ENCODE data around the gene PIK3IP1.

Gene PIK3IP1

DNA sequence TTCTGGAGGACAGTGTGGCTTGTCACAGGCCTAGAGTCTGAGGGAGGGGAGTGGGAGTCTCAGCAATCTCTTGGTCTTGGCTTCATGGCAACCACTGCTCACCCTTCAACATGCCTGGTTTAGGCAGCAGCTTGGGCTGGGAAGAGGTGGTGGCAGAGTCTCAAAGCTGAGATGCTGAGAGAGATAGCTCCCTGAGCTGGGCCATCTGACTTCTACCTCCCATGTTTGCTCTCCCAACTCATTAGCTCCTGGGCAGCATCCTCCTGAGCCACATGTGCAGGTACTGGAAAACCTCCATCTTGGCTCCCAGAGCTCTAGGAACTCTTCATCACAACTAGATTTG lies 13.0 kb downstream of the PIK3IP1 start:
- no peak overlapping the region for H3K4me3 ChIP-seq
- no peaks in the 10 kb centered on the region for H3K9me3 ChIP-seq
- H3K4me1 ChIP-seq: no peaks in the 10 kb centered on the region
- H3K27me3 ChIP-seq (ENCODE audit: low read depth): no peaks in the 10 kb centered on the region
- no peak for DNase-seq (ENCODE audit: low spot score in 2 of 2)
- in situ Hi-C loops (cut with MboI; ENCODE audit: low sequenced_read_pairs): loop anchor here (25.0 kb wide), 1 partner anchor 108 kb away; the partner anchor contains the start of gene DRG1
- H3K36me3 ChIP-seq (replicated peaks): peaks cover 15% of the 10 kb centered on the region

DNA sequence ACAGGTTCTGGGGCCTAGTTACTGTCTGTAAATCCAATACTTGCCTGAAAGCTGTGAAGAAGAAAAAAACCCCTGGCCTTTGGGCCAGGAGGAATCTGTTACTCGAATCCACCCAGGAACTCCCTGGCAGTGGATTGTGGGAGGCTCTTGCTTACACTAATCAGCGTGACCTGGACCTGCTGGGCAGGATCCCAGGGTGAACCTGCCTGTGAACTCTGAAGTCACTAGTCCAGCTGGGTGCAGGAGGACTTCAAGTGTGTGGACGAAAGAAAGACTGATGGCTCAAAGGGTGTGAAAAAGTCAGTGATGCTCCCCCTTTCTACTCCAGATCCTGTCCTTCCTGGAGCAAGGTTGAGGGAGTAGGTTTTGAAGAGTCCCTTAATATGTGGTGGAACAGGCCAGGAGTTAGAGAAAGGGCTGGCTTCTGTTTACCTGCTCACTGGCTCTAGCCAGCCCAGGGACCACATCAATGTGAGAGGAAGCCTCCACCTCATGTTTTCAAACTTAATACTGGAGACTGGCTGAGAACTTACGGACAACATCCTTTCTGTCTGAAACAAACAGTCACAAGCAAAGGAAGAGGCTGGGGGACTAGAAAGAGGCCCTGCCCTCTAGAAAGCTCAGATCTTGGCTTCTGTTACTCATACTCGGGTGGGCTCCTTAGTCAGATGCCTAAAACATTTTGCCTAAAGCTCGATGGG lies 13.5 kb downstream of the PIK3IP1 start:
- H3K4me3 ChIP-seq: no peak overlapping the region
- in situ Hi-C loops (cut with MboI; ENCODE audit: low sequenced_read_pairs): loop anchor here (25.0 kb wide), 1 partner anchor 109 kb away; the partner anchor contains the start of gene DRG1
- H3K27me3 ChIP-seq (ENCODE audit: low read depth): no peaks in the 10 kb centered on the region
- H3K4me1 ChIP-seq: no peaks in the 10 kb centered on the region
- peaks cover 18% of the 10 kb centered on the region for H3K36me3 ChIP-seq (replicated peaks)
- no peak for DNase-seq (ENCODE audit: low spot score in 2 of 2)
- H3K9me3 ChIP-seq: no peaks in the 10 kb centered on the region

DNA sequence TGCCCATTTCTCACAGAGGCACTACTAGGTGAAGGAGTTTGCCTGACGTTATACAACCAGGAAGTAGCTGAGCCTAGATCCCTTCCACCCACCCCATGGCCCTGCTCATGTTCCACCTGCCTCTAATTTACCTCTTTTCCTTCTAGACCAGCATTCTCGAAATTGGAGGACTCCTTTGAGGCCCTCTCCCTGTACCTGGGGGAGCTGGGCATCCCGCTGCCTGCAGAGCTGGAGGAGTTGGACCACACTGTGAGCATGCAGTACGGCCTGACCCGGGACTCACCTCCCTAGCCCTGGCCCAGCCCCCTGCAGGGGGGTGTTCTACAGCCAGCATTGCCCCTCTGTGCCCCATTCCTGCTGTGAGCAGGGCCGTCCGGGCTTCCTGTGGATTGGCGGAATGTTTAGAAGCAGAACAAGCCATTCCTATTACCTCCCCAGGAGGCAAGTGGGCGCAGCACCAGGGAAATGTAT lies 14.1 kb downstream of the PIK3IP1 start:
- DNase-seq (ENCODE audit: low spot score in 2 of 2): no peak
- in situ Hi-C loops (cut with MboI; ENCODE audit: low sequenced_read_pairs): loop anchor here (25.0 kb wide), 1 partner anchor 109 kb away; the partner anchor contains the start of gene DRG1
- H3K4me1 ChIP-seq: no peaks in the 10 kb centered on the region
- H3K27me3 ChIP-seq (ENCODE audit: low read depth): no peaks in the 10 kb centered on the region
- no peaks in the 10 kb centered on the region for H3K9me3 ChIP-seq
- no peak overlapping the region for H3K4me3 ChIP-seq
- peaks cover 23% of the 10 kb centered on the region for H3K36me3 ChIP-seq (replicated peaks)

DNA sequence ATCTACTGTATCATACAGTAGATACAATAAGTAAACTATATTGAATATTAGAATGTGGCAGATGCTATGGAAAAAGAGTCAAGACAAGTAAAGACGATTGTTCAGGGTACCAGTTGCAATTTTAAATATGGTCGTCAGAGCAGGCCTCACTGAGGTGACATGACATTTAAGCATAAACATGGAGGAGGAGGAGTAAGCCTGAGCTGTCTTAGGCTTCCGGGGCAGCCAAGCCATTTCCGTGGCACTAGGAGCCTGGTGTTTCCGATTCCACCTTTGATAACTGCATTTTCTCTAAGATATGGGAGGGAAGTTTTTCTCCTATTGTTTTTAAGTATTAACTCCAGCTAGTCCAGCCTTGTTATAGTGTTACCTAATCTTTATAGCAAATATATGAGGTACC lies 14.5 kb downstream of the PIK3IP1 start:
- in situ Hi-C loops (cut with MboI; ENCODE audit: low sequenced_read_pairs): loop anchor here (25.0 kb wide), 1 partner anchor 110 kb away; the partner anchor contains the start of gene DRG1
- no peak overlapping the region for H3K4me3 ChIP-seq
- DNase-seq (ENCODE audit: low spot score in 2 of 2): no peak
- H3K27me3 ChIP-seq (ENCODE audit: low read depth): no peaks in the 10 kb centered on the region
- H3K9me3 ChIP-seq: no peaks in the 10 kb centered on the region
- no peaks in the 10 kb centered on the region for H3K4me1 ChIP-seq
- peaks cover 26% of the 10 kb centered on the region for H3K36me3 ChIP-seq (replicated peaks)

DNA sequence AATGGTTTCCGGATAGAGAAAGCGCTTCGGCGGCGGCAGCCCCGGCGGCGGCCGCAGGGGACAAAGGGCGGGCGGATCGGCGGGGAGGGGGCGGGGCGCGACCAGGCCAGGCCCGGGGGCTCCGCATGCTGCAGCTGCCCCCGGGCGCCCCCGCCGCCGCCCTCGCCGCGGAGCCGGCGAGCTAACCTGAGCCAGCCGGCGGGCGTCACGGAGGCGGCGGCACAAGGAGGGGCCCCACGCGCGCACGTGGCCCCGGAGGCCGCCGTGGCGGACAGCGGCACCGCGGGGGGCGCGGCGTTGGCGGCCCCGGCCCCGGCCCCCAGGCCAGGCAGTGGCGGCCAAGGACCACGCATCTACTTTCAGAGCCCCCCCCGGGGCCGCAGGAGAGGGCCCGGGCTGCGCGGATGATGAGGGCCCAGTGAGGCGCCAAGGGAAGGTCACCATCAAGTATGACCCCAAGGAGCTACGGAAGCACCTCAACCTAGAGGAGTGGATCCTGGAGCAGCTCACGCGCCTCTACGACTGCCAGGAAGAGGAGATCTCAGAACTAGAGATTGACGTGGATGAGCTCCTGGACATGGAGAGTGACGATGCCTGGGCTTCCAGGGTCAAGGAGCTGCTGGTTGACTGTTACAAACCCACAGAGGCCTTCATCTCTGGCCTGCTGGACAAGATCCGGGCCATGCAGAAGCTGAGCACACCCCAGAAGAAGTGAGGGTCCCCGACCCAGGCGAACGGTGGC lies 15.7 kb downstream of the PIK3IP1 start:
- H3K4me1 ChIP-seq: no peaks in the 10 kb centered on the region
- in situ Hi-C loops (cut with MboI; ENCODE audit: low sequenced_read_pairs): loop anchor here (25.0 kb wide), 1 partner anchor 111 kb away; the partner anchor contains the start of gene DRG1
- no peak for DNase-seq (ENCODE audit: low spot score in 2 of 2)
- peaks cover 29% of the 10 kb centered on the region for H3K36me3 ChIP-seq (replicated peaks)
- H3K9me3 ChIP-seq: no peaks in the 10 kb centered on the region
- no peaks in the 10 kb centered on the region for H3K27me3 ChIP-seq (ENCODE audit: low read depth)
- no peak overlapping the region for H3K4me3 ChIP-seq

DNA sequence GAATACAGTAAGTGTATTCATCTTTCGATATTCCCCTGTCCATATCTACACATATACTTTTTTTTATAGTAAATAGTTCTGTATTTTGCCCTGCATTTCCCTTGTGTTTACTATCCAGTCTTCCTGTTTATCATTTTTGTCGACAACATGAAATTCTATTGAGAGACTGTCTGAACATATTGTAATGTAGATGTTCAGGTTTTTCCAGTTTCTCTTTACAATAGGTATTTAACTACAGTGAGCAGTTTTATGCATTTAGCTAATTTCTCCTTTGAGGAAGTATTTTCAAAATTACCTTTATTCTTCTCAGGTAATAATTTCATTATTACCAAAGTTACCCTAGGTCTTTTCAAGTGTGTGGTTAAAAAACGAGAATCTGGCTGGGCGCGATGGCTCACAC lies 16.7 kb downstream of the PIK3IP1 start:
- Histone ChIP-seq H3K4me1 (no peaks in the 10 kb centered on the region), H3K4me3 (no peak overlapping the region), H3K9me3 (no peaks in the 10 kb centered on the region), H3K36me3 (replicated peaks) (peaks cover 29% of the 10 kb centered on the region), H3K27me3 (ENCODE audit: low read depth) (no peaks in the 10 kb centered on the region)
- in situ Hi-C loops (cut with MboI; ENCODE audit: low sequenced_read_pairs): loop anchor here (25.0 kb wide), 1 partner anchor 112 kb away; the partner anchor contains the start of gene DRG1
- no peak for DNase-seq (ENCODE audit: low spot score in 2 of 2)

DNA sequence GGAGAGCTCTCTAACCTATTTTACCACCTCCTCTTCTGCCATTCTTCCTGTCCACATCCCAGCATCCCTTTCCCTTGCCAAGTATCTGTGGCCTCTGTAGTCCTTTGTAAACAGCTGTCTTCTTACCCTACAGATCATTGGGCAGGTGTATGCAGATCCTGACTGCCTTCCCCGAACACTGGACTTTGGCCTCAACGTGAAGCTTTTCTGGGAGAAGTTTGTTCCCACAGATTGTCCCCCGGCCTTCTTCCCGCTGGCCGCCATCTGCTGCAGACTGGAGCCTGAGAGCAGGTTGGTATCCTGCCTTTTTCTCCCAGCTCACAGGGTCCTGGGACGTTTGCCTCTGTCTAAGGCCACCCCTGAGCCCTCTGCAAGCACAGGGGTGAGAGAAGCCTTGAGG lies 17.3 kb downstream of the PIK3IP1 start:
- H3K4me1 ChIP-seq: no peaks in the 10 kb centered on the region
- H3K36me3 ChIP-seq (replicated peaks): peaks cover 29% of the 10 kb centered on the region
- in situ Hi-C loops (cut with MboI; ENCODE audit: low sequenced_read_pairs): loop anchor here (25.0 kb wide), 1 partner anchor 112 kb away; the partner anchor contains the start of gene DRG1
- DNase-seq (ENCODE audit: low spot score in 2 of 2): no peak
- H3K27me3 ChIP-seq (ENCODE audit: low read depth): no peaks in the 10 kb centered on the region
- H3K9me3 ChIP-seq: no peaks in the 10 kb centered on the region
- H3K4me3 ChIP-seq: no peak overlapping the region

DNA sequence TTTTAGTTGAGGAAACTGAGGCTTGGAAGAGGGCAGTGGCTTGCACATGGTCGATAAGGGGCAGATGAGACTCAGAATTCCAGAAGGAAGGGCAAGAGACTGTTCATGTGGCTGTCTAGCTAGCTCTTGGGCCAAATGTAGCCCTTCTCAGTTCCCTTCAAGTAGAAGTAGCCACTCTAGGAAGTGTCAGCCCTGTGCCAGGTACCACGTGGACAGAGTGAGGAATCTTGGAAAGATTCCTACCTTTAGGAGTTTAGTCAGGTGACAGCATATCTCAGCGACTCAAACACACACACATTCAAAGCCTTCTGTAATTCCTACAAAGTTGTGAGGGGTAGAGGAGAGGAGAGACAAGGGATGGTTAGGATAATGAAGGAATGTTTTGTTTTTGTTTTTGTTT lies 18.3 kb downstream of the PIK3IP1 start:
- no peaks in the 10 kb centered on the region for H3K4me1 ChIP-seq
- H3K36me3 ChIP-seq (replicated peaks): peaks cover 29% of the 10 kb centered on the region
- no peak for DNase-seq (ENCODE audit: low spot score in 2 of 2)
- no peaks in the 10 kb centered on the region for H3K9me3 ChIP-seq
- no peak overlapping the region for H3K4me3 ChIP-seq
- H3K27me3 ChIP-seq (ENCODE audit: low read depth): no peaks in the 10 kb centered on the region
- in situ Hi-C loops (cut with MboI; ENCODE audit: low sequenced_read_pairs): no loop called here

DNA sequence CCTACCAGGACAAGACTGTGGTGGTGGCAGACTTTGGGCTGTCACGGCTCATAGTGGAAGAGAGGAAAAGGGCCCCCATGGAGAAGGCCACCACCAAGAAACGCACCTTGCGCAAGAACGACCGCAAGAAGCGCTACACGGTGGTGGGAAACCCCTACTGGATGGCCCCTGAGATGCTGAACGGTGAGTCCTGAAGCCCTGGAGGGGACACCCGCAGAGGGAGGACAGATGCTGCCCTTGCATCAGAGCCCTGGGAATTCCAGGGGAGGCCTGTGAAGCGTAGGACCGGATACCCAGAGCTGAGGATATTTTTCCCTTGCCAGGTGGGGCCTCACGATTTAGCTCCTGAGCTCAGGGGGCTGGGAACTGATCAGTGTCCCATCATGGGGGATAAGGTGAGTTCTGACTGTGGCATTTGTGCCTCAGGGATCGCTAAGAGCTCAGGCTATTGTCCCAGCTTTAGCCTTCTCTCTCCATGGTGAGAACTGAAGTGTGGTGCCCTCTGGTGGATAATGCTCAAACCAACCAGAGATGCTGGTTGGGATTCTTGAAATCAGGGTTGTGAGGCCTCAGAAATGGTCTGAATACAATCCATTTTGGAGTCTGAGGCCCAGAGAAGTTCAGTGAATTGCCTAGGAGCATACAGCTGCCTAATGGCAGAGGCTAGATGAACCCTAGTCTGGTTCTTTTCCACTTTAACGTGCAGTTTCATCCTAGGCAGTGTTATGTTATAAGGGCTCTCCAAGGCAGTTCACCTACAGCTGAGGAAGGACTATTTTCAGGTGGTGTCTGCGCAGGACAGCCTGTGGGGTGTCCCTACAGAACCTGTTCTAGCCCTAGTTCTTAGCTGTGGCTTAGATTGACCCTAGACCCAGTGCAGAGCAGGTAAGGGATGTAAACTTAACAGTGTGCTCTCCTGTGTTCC lies 19.5 kb downstream of the PIK3IP1 start:
- no peaks in the 10 kb centered on the region for H3K9me3 ChIP-seq
- no peaks in the 10 kb centered on the region for H3K4me1 ChIP-seq
- peak; percentile 60 to 78 for DNase-seq (ENCODE audit: low spot score in 2 of 2)
- in situ Hi-C loops (cut with MboI; ENCODE audit: low sequenced_read_pairs): no loop called here
- H3K27me3 ChIP-seq (ENCODE audit: low read depth): no peaks in the 10 kb centered on the region
- H3K36me3 ChIP-seq (replicated peaks): peaks cover 31% of the 10 kb centered on the region
- no peak overlapping the region for H3K4me3 ChIP-seq

DNA sequence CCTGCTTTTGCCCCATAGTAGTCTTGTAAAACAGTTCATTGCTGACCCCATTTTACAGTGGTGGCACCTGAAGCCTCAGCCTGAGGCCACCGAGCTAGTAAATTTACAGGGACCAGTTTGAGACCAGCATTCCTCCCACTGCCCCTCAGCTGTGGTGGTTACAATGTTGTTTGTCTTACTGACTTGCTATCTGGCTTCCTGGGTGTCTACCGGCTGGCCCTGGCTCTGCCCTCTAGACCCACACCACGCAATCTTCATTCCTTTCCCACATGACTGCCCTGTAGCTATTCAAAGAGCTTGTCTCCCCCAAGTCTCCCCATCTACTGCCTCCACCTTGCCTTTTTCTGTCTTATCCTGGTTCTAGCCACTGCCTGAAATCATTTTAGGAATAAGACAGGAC lies 20.8 kb downstream of the PIK3IP1 start:
- Histone ChIP-seq H3K36me3 (replicated peaks) (peaks cover 35% of the 10 kb centered on the region), H3K4me3 (no peak overlapping the region), H3K27me3 (ENCODE audit: low read depth) (no peaks in the 10 kb centered on the region), H3K9me3 (no peaks in the 10 kb centered on the region), H3K4me1 (no peaks in the 10 kb centered on the region)
- in situ Hi-C loops (cut with MboI; ENCODE audit: low sequenced_read_pairs): no loop called here
- DNase-seq (ENCODE audit: low spot score in 2 of 2): no peak

DNA sequence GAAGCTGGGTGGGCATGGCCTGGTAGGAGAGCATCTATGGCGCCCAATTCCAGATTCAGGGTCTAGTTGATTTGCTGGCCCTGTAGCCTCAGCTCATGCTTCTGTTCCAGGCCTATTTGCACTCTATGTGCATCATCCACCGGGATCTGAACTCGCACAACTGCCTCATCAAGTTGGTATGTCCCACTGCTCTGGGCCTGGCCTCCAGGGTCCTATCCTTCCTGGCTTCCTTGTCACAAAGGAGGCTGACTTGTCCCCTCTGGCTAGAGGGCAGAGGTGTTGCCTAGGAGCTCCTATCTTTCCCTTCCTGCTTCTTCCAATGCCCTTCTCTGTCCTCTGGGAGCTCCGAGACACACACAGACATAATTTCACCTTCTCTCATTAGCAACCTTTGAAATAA lies 21.3 kb downstream of the PIK3IP1 start:
- in situ Hi-C loops (cut with MboI; ENCODE audit: low sequenced_read_pairs): no loop called here
- H3K4me3 ChIP-seq: no peak overlapping the region
- DNase-seq (ENCODE audit: low spot score in 2 of 2): no peak
- peaks cover 35% of the 10 kb centered on the region for H3K36me3 ChIP-seq (replicated peaks)
- no peaks in the 10 kb centered on the region for H3K27me3 ChIP-seq (ENCODE audit: low read depth)
- H3K4me1 ChIP-seq: no peaks in the 10 kb centered on the region
- no peaks in the 10 kb centered on the region for H3K9me3 ChIP-seq

DNA sequence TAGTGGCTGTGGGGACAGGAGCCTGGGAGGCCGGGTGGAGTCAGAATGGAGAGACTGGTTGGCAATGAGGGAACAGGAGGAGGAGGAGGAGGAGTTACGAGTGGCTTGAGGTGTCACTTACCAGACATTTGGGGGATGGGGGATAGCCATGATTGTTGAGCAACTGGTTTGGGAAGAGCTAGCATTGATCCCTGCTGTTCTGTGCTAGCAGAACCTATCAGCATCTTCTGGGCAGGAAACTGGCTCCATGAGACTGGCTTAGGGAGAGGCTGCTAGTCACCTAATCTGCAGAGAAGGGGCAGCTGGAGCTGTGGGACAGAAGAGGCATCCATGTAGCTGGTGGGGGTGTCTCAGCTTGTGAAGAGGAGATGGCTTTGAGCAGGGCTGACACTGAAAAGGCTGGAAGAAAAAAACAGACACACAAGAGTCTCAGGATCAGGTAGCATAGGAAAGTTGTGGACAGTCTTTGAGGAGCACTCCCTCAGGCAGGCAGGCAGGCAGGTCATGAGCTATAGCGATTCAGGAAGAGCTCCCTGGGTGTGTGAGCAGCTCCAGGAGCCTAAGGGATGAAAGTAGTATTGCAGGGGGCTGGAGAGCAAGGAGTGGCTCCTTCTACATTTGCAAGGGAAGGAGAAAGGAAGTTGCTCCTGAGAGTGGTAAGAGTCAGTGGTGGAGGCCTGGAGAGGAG lies 22.3 kb downstream of the PIK3IP1 start:
- in situ Hi-C loops (cut with MboI; ENCODE audit: low sequenced_read_pairs): no loop called here
- no peak for DNase-seq (ENCODE audit: low spot score in 2 of 2)
- peaks cover 25% of the 10 kb centered on the region for H3K36me3 ChIP-seq (replicated peaks)

DNA sequence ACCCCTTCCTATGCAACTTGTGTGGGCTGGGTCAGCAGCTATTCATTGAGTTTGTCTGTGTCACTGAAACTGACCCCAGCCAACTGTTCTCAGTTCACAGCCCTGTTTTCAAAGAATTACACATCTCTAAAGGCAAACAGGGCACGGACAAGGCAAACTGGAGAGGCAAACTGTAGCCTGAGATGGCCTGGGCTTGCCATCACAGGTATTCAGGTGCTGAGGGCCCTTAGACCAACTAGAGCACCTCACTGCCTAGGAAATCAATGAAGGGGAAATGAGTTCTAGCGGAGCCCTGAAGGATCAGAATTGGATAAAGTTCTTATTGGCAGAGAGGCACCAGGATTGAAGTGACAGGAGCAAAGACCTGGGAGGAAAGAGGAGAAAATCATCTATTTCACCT lies 24.0 kb downstream of the PIK3IP1 start:
- in situ Hi-C loops (cut with MboI; ENCODE audit: low sequenced_read_pairs): no loop called here
- no peak for DNase-seq (ENCODE audit: low spot score in 2 of 2)
- H3K4me3 ChIP-seq: no peak overlapping the region
- no peaks in the 10 kb centered on the region for H3K9me3 ChIP-seq
- H3K36me3 ChIP-seq (replicated peaks): peaks cover 22% of the 10 kb centered on the region
- H3K4me1 ChIP-seq: no peaks in the 10 kb centered on the region
- H3K27me3 ChIP-seq (ENCODE audit: low read depth): no peaks in the 10 kb centered on the region

More for the DNA sequence above, 22.3 kb downstream of the PIK3IP1 start:
- H3K27me3 ChIP-seq (ENCODE audit: low read depth): no peaks in the 10 kb centered on the region
- H3K4me3 ChIP-seq: no peak overlapping the region
- H3K4me1 ChIP-seq: no peaks in the 10 kb centered on the region
- H3K9me3 ChIP-seq: no peaks in the 10 kb centered on the region
